ENCODE data around the gene RFX5.
"Not testable (repeated sequence)": the region's sequence is repeated elsewhere in the genome, so short reads cannot be mapped to it uniquely, and the experiment has no call there.

The RFX5 gene

GRCh38 chr1:151361883-151362282 lies 14.8 kb upstream of the RFX5 start:
- DNase-seq, result no peak

- peak in 1 of 2 experiments; percentile 29 for DNase-seq
Measured at GRCh38 chr1:151356696-151357095, 9.6 kb upstream of the RFX5 start.

GRCh38 chr1:151352021-151352718 lies 5.1 kb upstream of the RFX5 start:
- DNase-seq, result no peak

GRCh38 chr1:151350323-151350722 lies 3.3 kb upstream of the RFX5 start:
- not testable (repeated sequence) for DNase-seq

GRCh38 chr1:151347523-151348246 lies 633 bp upstream of the RFX5 start:
- no peak for DNase-seq

- peak in 1 of 2 experiments; percentile 16 for DNase-seq
Measured at GRCh38 chr1:151346082-151346768, 827 bp downstream of the RFX5 start.

GRCh38 chr1:151344291-151344690 lies 2.8 kb downstream of the RFX5 start:
- DNase-seq, result no peak

GRCh38 chr1:151343587-151343986 lies 3.5 kb downstream of the RFX5 start:
- no peak for DNase-seq

- no peak for DNase-seq
Measured at GRCh38 chr1:151342569-151342968, 4.5 kb downstream of the RFX5 start.

- no peak for DNase-seq
Measured at GRCh38 chr1:151342021-151342420, 5.0 kb downstream of the RFX5 start.

GRCh38 chr1:151340870-151341754 lies 5.9 kb downstream of the RFX5 start:
- DNase-seq, result peak; percentile 29 to 79

- no peak for DNase-seq
Measured at GRCh38 chr1:151336556-151336955, 10.5 kb downstream of the RFX5 start.

GRCh38 chr1:151334822-151335221 lies 12.2 kb downstream of the RFX5 start:
- no peak for DNase-seq

GRCh38 chr1:151327903-151328674 lies 19.0 kb downstream of the RFX5 start:
- no peak for DNase-seq

- DNase-seq, result peak; percentile 95 to 97
Measured at GRCh38 chr1:151327223-151327902, 19.7 kb downstream of the RFX5 start, which contains the start of gene PI4KB. TSS of gene PI4KB (minus strand) at chr1:151327416. CDS start at chr1:151316481, 10,935 bp downstream.

- peak in 1 of 2 experiments; percentile 42 for DNase-seq
Measured at GRCh38 chr1:151326619-151327222, 20.3 kb downstream of the RFX5 start.

- DNase-seq, result no peak
Measured at GRCh38 chr1:151325646-151326429, 21.2 kb downstream of the RFX5 start.

GRCh38 chr1:151325231-151325630 lies 21.8 kb downstream of the RFX5 start:
- no peak for DNase-seq

- no peak for DNase-seq
Measured at GRCh38 chr1:151324390-151324930, 22.6 kb downstream of the RFX5 start.

GRCh38 chr1:151318975-151319374 lies 28.1 kb downstream of the RFX5 start:
- DNase-seq, result no peak
